ENCODE results near the gene LRRTM4. TPM values are rescaled to one million over a fixed set of nuclear protein-coding genes. Genes with fewer than 3 reads are reported as not detected.
"Not testable (repeated sequence)": the region's sequence is repeated elsewhere in the genome, so short reads cannot be mapped to it uniquely, and the experiment has no call there.

The LRRTM4 gene
- total RNA-seq, 2 donors from 2014 or later: not detected

- H3K36me3 Mint-ChIP-seq (ENCODE audit: low read depth): no peaks in the 10 kb centered on the region
- H3K9me3 Mint-ChIP-seq: peaks cover 12% of the 10 kb centered on the region
- no peak for ATAC-seq (replicated peaks)
- no peak overlapping the region for H3K27ac Mint-ChIP-seq
- no peaks in the 10 kb centered on the region for H3K27me3 Mint-ChIP-seq
- H3K4me1 Mint-ChIP-seq: no peaks in the 10 kb centered on the region
- no peak overlapping the region for H3K4me3 Mint-ChIP-seq
Observed at GRCh38 chr2:76809136-76809535, 713.0 kb downstream of the LRRTM4 start.

DNA sequence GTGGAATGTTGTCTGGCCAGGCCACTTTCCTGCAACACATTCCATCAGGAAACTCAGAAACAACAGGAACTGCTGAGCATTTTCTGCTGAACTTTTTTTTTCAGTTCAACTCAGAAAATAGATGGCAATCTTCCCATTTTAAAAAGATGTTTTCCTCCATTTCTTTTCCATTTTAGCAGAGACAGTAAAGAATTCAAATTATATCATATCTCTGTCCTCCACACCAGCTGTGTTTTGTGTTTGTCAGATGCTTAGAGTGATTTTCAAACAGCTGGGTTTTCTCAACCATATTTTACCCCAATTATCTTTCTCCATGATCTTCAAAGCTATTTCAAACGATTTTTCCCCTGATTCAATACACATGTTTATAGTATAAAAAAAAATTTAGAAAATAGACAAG is 713.4 kb downstream of the LRRTM4 start:
- Mint-ChIP-seq H3K4me3 (no peak overlapping the region), H3K27ac (no peak overlapping the region), H3K4me1 (no peaks in the 10 kb centered on the region), H3K9me3 (peaks cover 12% of the 10 kb centered on the region), H3K36me3 (ENCODE audit: low read depth) (no peaks in the 10 kb centered on the region), H3K27me3 (no peaks in the 10 kb centered on the region)
- ATAC-seq (replicated peaks): no peak

- Mint-ChIP-seq H3K36me3 (ENCODE audit: low read depth) (no peaks in the 10 kb centered on the region), H3K4me1 (no peaks in the 10 kb centered on the region), H3K27ac (no peak overlapping the region), H3K27me3 (no peaks in the 10 kb centered on the region), H3K4me3 (no peak overlapping the region), H3K9me3 (peaks cover 19% of the 10 kb centered on the region)
- ATAC-seq (replicated peaks): no peak
Observed at GRCh38 chr2:76793647-76794334, 728.4 kb downstream of the LRRTM4 start.

DNA sequence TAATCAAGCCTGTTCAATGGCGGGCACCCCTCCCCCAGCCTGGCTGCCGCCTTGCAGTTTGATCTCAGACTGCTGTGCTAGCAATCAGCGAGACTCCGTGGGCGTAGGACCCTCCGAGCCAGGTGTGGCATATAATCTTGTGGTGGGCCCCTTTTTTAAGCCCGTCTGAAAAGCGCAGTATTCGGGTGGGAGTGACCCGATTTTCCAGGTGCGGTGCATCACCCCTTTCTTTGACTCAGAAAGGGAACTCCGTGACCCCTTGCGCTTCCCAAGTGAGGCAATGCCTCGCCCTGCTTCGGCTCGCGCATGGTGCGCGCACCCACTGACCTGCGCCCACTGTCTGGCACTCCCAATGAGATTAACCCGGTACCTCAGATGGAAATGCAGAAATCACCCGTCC is 740.9 kb downstream of the LRRTM4 start:
- not testable (repeated sequence) for H3K4me1 Mint-ChIP-seq; H3K27me3 Mint-ChIP-seq; ATAC-seq (replicated peaks); H3K36me3 Mint-ChIP-seq (ENCODE audit: low read depth); H3K4me3 Mint-ChIP-seq; H3K27ac Mint-ChIP-seq
- peaks cover 13% of the 10 kb centered on the region for H3K9me3 Mint-ChIP-seq

GRCh38 chr2:76763276-76763675 is 758.9 kb downstream of the LRRTM4 start:
- Mint-ChIP-seq H3K36me3 (ENCODE audit: low read depth) (no peaks in the 10 kb centered on the region), H3K4me1 (no peaks in the 10 kb centered on the region), H3K27me3 (no peaks in the 10 kb centered on the region), H3K9me3 (peaks cover 28% of the 10 kb centered on the region), H3K4me3 (no peak overlapping the region), H3K27ac (no peak overlapping the region)
- no peak for ATAC-seq (replicated peaks)

DNA sequence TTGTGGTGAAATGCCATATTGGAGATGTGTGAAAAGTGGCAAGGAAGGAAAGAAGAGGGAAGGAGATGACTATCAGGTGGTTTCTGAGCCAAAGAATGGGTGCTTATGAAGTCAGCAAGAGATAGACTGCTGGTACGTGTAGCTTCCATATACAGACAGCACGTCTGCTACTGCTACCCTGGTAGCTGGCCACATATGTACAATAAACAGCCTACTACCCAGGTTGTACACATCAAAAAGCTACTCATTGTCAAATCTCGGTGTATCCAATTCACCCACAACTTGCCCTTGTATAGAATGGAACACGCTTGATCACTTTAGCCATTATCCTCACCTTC is 761.8 kb downstream of the LRRTM4 start:
- Mint-ChIP-seq H3K4me3 (no peak overlapping the region), H3K36me3 (ENCODE audit: low read depth) (no peaks in the 10 kb centered on the region), H3K27me3 (no peaks in the 10 kb centered on the region), H3K27ac (no peak overlapping the region), H3K9me3 (peaks cover 21% of the 10 kb centered on the region), H3K4me1 (no peaks in the 10 kb centered on the region)
- no peak for ATAC-seq (replicated peaks)

- Mint-ChIP-seq H3K4me3 (no peak overlapping the region), H3K4me1 (no peaks in the 10 kb centered on the region), H3K27ac (no peak overlapping the region), H3K9me3 (peaks cover 21% of the 10 kb centered on the region), H3K27me3 (no peaks in the 10 kb centered on the region), H3K36me3 (ENCODE audit: low read depth) (no peaks in the 10 kb centered on the region)
- ATAC-seq (replicated peaks): no peak
Observed at GRCh38 chr2:76759634-76760366, 762.4 kb downstream of the LRRTM4 start.

- Mint-ChIP-seq H3K27ac (no peak overlapping the region), H3K27me3 (no peaks in the 10 kb centered on the region), H3K36me3 (ENCODE audit: low read depth) (no peaks in the 10 kb centered on the region), H3K9me3 (peaks cover 4% of the 10 kb centered on the region), H3K4me3 (no peak overlapping the region), H3K4me1 (no peaks in the 10 kb centered on the region)
- ATAC-seq (replicated peaks): no peak
Observed at GRCh38 chr2:76752506-76752905, 769.7 kb downstream of the LRRTM4 start.

- Mint-ChIP-seq H3K27ac (no peak overlapping the region), H3K4me3 (no peak overlapping the region), H3K27me3 (no peaks in the 10 kb centered on the region), H3K9me3 (peaks cover 4% of the 10 kb centered on the region), H3K36me3 (ENCODE audit: low read depth) (no peaks in the 10 kb centered on the region), H3K4me1 (no peaks in the 10 kb centered on the region)
- no peak for ATAC-seq (replicated peaks)
Observed at GRCh38 chr2:76749858-76750257, 772.3 kb downstream of the LRRTM4 start.

DNA sequence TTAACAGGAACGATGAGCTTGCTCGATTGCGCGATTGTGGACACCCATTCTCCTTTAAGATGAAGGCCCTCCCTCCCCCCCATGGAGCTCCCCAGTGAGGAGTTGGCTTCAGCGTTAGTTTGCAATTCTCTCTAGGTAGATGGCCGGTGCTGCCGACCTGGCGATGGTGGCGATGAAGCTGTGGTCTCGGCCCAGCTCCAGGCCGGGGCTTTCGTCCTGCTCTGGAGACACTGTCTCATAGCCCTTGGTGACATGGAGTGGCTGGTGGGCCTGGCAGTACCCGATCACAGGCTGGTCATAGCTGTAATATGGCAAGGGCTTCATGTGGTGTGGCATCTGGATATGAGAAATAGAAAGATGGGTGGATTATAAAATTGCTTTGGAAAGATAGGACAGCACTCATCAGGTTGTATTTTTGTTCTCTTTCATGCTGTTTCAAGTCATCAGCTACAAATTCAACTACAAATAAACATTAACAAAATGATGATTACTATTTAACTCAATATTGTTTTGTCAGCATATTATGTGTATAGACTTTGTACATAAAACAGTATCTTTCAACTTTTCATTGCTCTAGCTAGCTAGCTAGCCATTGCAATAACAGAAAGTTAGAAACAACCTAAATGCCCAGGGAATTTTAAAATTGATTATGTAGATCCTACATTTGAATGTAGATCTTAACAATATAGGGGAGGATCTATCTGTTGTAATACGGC is 773.4 kb downstream of the LRRTM4 start:
- Mint-ChIP-seq H3K27me3 (no peaks in the 10 kb centered on the region), H3K4me3 (no peak overlapping the region), H3K9me3 (no peaks in the 10 kb centered on the region), H3K36me3 (ENCODE audit: low read depth) (no peaks in the 10 kb centered on the region), H3K4me1 (no peaks in the 10 kb centered on the region), H3K27ac (no peak overlapping the region)
- no peak for ATAC-seq (replicated peaks)

DNA sequence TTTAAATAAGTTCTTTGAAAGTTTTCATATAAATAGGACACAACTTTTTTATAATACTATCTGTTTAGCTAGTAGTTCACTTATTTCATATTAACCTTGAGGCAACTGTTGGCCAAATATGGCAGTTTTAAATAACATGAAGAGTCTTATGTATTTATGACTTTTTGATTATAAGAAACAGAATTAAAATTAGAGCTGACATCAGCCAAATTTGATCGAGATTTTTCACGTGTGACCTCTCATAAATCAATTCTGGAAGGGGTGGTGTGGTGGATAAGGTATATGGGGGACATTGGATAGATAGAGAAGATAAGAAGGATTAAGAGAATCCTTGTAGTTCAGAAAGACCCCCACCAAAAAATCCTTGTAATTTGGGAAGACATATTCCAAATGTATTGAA is 776.6 kb downstream of the LRRTM4 start:
- no peaks in the 10 kb centered on the region for H3K27me3 Mint-ChIP-seq
- ATAC-seq (replicated peaks): no peak
- no peak overlapping the region for H3K4me3 Mint-ChIP-seq
- H3K9me3 Mint-ChIP-seq: peaks cover 3% of the 10 kb centered on the region
- H3K36me3 Mint-ChIP-seq (ENCODE audit: low read depth): no peaks in the 10 kb centered on the region
- H3K4me1 Mint-ChIP-seq: no peaks in the 10 kb centered on the region
- no peak overlapping the region for H3K27ac Mint-ChIP-seq

- Mint-ChIP-seq H3K27ac (no peak overlapping the region), H3K36me3 (ENCODE audit: low read depth) (no peaks in the 10 kb centered on the region), H3K4me1 (no peaks in the 10 kb centered on the region), H3K9me3 (peaks cover 6% of the 10 kb centered on the region), H3K4me3 (no peak overlapping the region), H3K27me3 (no peaks in the 10 kb centered on the region)
- no peak for ATAC-seq (replicated peaks)
Observed at GRCh38 chr2:76737607-76738006, 784.6 kb downstream of the LRRTM4 start.

GRCh38 chr2:76733736-76734135 is 788.4 kb downstream of the LRRTM4 start:
- peaks cover 13% of the 10 kb centered on the region for H3K9me3 Mint-ChIP-seq
- no peak overlapping the region for H3K4me3 Mint-ChIP-seq
- H3K36me3 Mint-ChIP-seq (ENCODE audit: low read depth): no peaks in the 10 kb centered on the region
- no peaks in the 10 kb centered on the region for H3K4me1 Mint-ChIP-seq
- no peaks in the 10 kb centered on the region for H3K27me3 Mint-ChIP-seq
- ATAC-seq (replicated peaks): no peak
- no peak overlapping the region for H3K27ac Mint-ChIP-seq

DNA sequence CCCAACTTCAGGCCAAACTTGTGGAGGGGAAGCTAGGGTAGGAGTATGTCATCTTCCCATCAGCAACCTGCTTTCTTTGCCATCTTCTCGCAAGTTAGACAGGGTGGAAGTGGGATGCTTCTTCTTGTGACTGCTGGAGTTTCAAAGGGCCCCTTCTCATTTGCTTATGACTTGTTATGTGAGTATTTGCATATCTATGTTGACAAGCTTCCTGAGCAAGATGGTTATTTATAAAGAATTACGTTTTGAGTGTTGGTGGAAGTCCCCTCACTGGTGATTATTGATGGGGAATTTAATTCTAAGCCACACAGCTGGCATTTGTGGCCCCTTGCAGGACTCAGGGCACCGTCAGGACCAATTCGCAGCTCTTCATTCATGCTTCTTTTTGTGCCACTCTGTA is 791.0 kb downstream of the LRRTM4 start:
- no peaks in the 10 kb centered on the region for H3K4me1 Mint-ChIP-seq
- no peak for ATAC-seq (replicated peaks)
- no peaks in the 10 kb centered on the region for H3K36me3 Mint-ChIP-seq (ENCODE audit: low read depth)
- no peak overlapping the region for H3K27ac Mint-ChIP-seq
- no peak overlapping the region for H3K4me3 Mint-ChIP-seq
- H3K9me3 Mint-ChIP-seq: peaks cover 15% of the 10 kb centered on the region
- H3K27me3 Mint-ChIP-seq: no peaks in the 10 kb centered on the region

- Mint-ChIP-seq H3K27me3 (no peaks in the 10 kb centered on the region), H3K4me3 (no peak overlapping the region), H3K4me1 (no peaks in the 10 kb centered on the region), H3K36me3 (ENCODE audit: low read depth) (no peaks in the 10 kb centered on the region), H3K9me3 (peaks cover 13% of the 10 kb centered on the region), H3K27ac (no peak overlapping the region)
- ATAC-seq (replicated peaks): no peak
Observed at GRCh38 chr2:76730021-76730420, 792.2 kb downstream of the LRRTM4 start.
